Stomach smooth muscle (tissue), 2 donors: ENCODE results near the gene CDR2.

Experiments used
- H3K27ac ChIP-seq: one replicate; pipeline ENCODE4 v1.7.0; 2013; ENCODE audit warnings: mild to moderate bottlenecking, low read length, inconsistent platforms
- H3K27me3 ChIP-seq, 2 donors: one replicate each; pipeline ENCODE4 v1.7.0; 2013; ENCODE audit warnings: low read length in 2 of 2; ENCODE audit not compliant: insufficient read depth in 2 of 2, control insufficient read depth in 1 of 2
- H3K36me3 ChIP-seq, 2 donors: one replicate each; pipeline ENCODE4 v1.7.0; 2013; ENCODE audit warnings: low read length in 2 of 2; ENCODE audit not compliant: control insufficient read depth in 2 of 2, insufficient read depth in 2 of 2
- H3K4me1 ChIP-seq: one replicate; pipeline ENCODE4 v1.7.0; 2013; ENCODE audit warnings: low read length; ENCODE audit not compliant: control insufficient read depth, insufficient read depth
- H3K4me3 ChIP-seq, 2 donors: one replicate each; pipeline ENCODE4 v1.7.0; 2013; ENCODE audit warnings: low read length in 2 of 2
- H3K9ac ChIP-seq, 2 donors: one replicate each; pipeline ENCODE4 v1.7.0; 2013; ENCODE audit warnings: low read length in 2 of 2, mild to moderate bottlenecking in 1 of 2
- H3K9me3 ChIP-seq, 2 donors: one replicate each; pipeline ENCODE4 v1.7.0; 2013; ENCODE audit warnings: low read length in 2 of 2; ENCODE audit not compliant: control insufficient read depth in 2 of 2
- donor health status: healthy.
- donor health status: Pancreatic carcinoma.

CDR2 gene

DNA sequence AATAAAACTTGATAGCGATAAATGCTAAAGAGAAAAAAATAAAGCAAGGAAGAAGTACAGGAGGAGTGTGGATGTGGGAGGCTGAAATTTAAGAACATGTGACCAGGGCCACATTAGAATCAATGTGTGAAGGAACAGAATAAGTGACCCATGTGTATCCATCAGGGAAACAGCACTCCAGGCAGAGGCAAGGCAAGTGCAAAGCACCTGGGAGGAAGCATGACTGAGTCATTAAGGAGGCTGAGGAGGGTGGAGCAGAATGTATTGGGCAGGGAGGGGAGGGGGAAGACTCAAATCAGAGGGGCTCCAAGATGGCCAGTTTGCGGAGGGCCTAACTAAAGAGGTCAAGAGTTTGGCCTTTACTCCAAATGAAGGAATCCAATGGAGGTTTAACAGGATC is 8.0 kb downstream of the CDR2 start:
- Histone ChIP-seq H3K4me1 (peaks cover 18% of the 10 kb centered on the region), H3K9ac (no peak overlapping the region), H3K36me3 (peaks cover 15 to 19% of the 10 kb centered on the region in 2 donors), H3K9me3 (no peaks in the 10 kb centered on the region), H3K4me3 (no peak overlapping the region), H3K27me3 (no peaks in the 10 kb centered on the region), H3K27ac (no peak overlapping the region)

DNA sequence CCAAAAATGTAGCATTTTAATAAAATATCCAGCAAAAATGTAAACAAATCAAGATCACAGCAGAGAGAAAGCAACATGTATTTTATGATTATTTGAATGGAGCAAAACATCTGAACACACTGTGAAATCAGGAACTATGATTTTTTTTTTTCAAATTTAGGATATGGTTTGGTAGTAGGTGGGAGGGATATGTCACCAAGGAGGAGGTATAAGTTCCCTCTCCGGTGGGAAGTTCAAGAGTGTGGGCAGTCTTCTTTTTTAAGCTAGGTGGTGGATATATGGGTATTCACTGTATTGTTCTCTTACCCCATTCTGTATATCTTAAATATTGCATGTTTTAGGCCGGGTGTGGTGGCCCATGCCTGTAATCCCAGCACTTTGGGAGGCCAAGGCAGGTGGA is 10.2 kb downstream of the CDR2 start:
- peaks cover 12% of the 10 kb centered on the region for H3K4me1 ChIP-seq
- H3K27me3 ChIP-seq, result no peaks in the 10 kb centered on the region
- H3K9ac ChIP-seq, result no peak overlapping the region
- H3K27ac ChIP-seq, result no peak overlapping the region
- peaks cover 15 to 23% of the 10 kb centered on the region in 2 donors for H3K36me3 ChIP-seq
- no peak overlapping the region for H3K4me3 ChIP-seq
- no peaks in the 10 kb centered on the region for H3K9me3 ChIP-seq

DNA sequence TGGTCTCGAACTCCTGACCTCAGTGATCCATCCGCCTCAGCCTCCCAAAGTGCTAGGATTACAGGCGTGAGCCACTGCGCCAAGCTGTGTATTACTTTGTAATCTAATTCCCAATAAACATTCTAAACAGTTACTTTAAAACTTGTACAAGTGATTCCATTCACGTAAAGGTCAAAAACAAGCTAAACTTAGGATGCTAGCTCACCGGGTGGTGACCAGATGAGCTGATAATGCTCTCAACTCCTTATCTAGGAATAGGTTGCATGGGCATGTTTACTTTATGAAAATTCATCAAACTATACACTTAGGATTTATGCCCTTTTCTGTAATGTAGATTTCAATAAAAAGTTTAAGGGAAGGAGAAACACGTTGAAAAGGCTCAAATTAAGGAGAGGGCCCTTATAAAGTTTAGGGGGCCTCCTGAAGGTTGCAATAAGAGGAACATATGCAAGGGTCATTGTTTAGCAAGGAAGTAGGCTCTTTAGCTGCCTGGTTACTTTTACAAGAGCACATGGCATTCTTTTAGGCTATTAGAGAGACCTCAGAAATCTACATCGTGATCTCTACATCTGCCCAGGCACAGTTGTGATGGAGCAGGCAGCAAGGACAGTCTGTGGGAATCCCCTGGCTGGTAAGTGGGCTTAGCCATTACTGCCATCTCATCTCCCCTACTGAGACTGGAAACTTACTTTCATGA is 13.3 kb downstream of the CDR2 start:
- Histone ChIP-seq H3K27me3 (no peaks in the 10 kb centered on the region), H3K9me3 (no peaks in the 10 kb centered on the region), H3K27ac (no peak overlapping the region), H3K36me3 (peaks cover 19 to 23% of the 10 kb centered on the region in 2 donors), H3K9ac (no peak overlapping the region), H3K4me1 (peaks cover 3% of the 10 kb centered on the region), H3K4me3 (no peak overlapping the region)

DNA sequence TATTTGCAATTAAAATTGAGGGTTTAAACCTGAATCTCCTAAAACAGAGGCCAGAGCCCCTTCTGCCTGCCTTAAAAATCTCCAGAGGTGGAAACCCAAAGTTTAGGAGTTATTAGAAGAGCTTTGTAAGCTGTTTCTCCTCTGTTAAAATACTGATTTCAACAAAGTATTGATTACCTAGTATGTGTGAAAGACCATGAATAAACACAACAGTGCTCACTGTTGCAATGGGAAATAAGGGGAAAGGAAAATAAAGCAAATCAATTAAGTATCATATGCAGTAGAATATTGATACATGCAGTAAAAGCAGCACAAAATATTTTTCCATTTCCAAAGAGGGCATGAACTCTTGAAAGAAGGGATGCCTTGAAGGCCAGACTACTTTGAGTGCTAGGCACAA is 14.7 kb downstream of the CDR2 start:
- H3K36me3 ChIP-seq, result peaks cover 18 to 22% of the 10 kb centered on the region in 2 donors
- H3K27ac ChIP-seq, result no peak overlapping the region
- no peaks in the 10 kb centered on the region for H3K27me3 ChIP-seq
- no peak overlapping the region for H3K4me3 ChIP-seq
- H3K4me1 ChIP-seq, result peaks cover under 1% of the 10 kb centered on the region
- no peak overlapping the region for H3K9ac ChIP-seq
- no peaks in the 10 kb centered on the region for H3K9me3 ChIP-seq

DNA sequence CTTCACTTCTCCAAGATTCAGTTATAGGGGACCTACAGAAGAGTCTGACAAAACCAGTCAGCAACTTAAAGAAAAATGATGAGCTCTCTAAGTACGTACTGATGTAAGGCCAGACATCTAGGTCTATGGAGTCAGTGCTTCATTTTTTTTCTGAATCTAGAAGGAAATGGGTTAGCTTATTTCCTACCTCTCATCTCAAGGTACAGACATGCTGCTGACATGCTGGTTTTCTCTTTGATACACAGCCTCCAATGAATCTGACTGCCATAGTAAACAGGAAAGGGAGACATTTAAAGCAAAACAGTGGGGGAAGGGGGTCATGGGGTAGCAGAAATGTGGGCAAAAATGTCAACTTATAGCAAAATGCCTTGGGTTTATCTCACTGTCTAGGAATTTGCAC is 16.4 kb downstream of the CDR2 start:
- Histone ChIP-seq H3K9me3 (no peaks in the 10 kb centered on the region), H3K36me3 (peaks cover 3 to 12% of the 10 kb centered on the region in 2 donors), H3K9ac (no peak overlapping the region), H3K27me3 (no peaks in the 10 kb centered on the region), H3K4me3 (no peak overlapping the region), H3K27ac (no peak overlapping the region), H3K4me1 (peaks cover 6% of the 10 kb centered on the region)

DNA sequence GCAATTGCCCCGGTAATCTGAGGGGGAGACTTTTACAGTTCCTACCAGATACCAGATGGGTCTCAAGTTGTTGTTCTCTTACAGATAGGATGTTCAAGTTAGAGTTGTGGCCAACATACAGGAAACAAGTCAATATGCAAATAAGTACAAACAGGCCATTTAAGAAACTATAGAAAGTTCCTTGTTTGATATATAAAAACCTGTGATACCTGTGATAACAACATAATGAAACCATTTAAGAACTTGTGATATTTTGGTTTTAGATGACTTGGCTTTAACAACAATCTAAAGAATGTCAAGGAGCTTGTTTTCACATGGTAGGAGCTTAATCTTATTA is 16.8 kb downstream of the CDR2 start:
- H3K9ac ChIP-seq, result no peak overlapping the region
- peaks cover 3 to 13% of the 10 kb centered on the region in 2 donors for H3K36me3 ChIP-seq
- no peaks in the 10 kb centered on the region for H3K9me3 ChIP-seq
- no peaks in the 10 kb centered on the region for H3K27me3 ChIP-seq
- H3K4me3 ChIP-seq, result no peak overlapping the region
- peaks cover 10% of the 10 kb centered on the region for H3K4me1 ChIP-seq
- no peak overlapping the region for H3K27ac ChIP-seq

DNA sequence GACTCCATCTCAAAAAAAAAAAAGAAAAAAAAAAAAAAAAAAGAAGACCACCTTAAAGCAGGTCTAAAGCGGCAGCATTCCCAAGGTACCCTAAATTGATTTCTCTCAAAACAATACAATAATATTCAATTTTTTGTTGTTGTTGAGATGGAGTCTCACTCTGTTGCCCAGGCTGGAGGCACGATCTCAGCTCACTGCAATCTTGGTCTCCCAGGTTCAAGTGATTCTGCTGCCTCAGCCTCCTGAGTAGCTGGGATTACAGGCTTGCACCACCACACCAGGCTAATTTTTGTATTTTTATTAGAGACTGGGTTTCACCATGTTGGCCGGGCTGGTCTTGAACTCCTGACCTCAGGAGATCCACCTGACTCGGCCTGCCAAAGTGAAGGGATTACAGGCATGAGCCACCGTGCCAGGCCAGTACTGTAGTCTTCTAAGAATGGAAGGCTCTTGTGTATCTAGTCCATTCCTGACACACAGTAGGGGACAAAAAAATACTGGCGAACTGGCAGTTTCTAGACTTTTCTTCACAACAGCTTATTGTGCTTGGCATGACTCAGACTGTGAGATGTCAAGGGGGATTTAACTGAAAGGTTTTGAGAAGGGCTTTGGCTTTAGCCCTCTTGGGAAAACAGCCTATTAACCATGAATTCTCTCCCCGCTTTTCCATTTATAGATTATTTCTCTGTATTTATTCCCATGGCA is 17.3 kb downstream of the CDR2 start:
- no peak overlapping the region for H3K4me3 ChIP-seq
- peaks cover 4 to 12% of the 10 kb centered on the region in 2 donors for H3K36me3 ChIP-seq
- no peak overlapping the region for H3K27ac ChIP-seq

DNA sequence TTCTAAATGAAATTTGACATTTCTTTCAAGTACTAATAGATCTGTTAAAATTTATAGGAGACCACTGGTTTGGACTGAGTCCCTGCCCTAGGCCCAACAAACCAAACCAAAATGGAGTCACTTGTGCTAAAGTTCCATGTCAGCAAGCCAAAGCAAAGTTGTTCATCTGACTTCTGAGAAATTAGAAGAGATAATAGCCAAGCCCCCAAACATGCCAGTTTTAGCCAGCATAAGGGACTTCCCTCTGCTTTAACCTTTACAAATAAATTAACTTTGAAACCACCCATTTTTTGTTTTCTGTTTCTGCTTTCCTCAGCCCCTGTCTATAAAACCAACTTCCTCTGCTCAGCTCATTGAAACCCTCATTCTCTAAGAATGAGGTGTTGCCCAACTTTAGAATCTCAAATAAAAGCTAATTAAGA is 18.9 kb downstream of the CDR2 start:
- H3K4me1 ChIP-seq, result peaks cover 11% of the 10 kb centered on the region
- no peaks in the 10 kb centered on the region for H3K27me3 ChIP-seq
- H3K27ac ChIP-seq, result no peak overlapping the region
- H3K9me3 ChIP-seq, result no peaks in the 10 kb centered on the region
- no peak overlapping the region for H3K9ac ChIP-seq
- peaks cover 6 to 8% of the 10 kb centered on the region in 2 donors for H3K36me3 ChIP-seq
- H3K4me3 ChIP-seq, result no peak overlapping the region

More for the DNA sequence above, 17.3 kb downstream of the CDR2 start:
- no peak overlapping the region for H3K9ac ChIP-seq
- no peaks in the 10 kb centered on the region for H3K9me3 ChIP-seq
- peaks cover 11% of the 10 kb centered on the region for H3K4me1 ChIP-seq
- H3K27me3 ChIP-seq, result no peaks in the 10 kb centered on the region

DNA sequence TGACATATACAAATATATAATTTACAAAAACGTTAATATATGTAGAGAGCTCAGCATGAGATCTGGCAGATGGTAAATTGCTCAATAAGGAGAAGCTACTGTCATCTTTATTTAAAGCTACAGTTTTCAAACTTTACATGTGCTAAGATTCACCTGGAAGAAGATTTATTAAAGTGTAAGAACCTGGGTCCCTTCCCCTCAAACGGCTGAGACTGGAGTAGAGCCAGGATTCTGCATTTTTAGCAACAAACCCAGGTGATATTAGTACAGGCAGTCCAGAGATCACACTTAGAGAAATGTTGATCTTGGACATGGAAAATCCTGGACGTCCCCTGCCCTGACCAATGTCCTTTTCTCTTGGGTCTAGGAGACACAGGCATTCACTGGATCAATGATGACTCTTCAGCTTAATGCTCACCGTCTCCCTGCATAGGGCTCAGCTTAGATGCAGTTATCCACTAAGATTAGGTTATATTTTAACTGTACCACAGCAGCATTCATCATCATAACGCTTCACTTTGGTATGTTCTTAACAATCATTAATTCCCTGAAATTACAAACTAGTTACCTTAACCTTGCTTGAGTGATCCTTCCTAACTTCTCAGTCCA is 20.4 kb downstream of the CDR2 start:
- H3K9me3 ChIP-seq, result no peaks in the 10 kb centered on the region
- no peak overlapping the region for H3K4me3 ChIP-seq
- peaks cover 11% of the 10 kb centered on the region for H3K4me1 ChIP-seq
- H3K27me3 ChIP-seq, result no peaks in the 10 kb centered on the region
- H3K27ac ChIP-seq, result no peak overlapping the region
- no peak overlapping the region for H3K9ac ChIP-seq
- peaks cover 9 to 15% of the 10 kb centered on the region in 2 donors for H3K36me3 ChIP-seq

DNA sequence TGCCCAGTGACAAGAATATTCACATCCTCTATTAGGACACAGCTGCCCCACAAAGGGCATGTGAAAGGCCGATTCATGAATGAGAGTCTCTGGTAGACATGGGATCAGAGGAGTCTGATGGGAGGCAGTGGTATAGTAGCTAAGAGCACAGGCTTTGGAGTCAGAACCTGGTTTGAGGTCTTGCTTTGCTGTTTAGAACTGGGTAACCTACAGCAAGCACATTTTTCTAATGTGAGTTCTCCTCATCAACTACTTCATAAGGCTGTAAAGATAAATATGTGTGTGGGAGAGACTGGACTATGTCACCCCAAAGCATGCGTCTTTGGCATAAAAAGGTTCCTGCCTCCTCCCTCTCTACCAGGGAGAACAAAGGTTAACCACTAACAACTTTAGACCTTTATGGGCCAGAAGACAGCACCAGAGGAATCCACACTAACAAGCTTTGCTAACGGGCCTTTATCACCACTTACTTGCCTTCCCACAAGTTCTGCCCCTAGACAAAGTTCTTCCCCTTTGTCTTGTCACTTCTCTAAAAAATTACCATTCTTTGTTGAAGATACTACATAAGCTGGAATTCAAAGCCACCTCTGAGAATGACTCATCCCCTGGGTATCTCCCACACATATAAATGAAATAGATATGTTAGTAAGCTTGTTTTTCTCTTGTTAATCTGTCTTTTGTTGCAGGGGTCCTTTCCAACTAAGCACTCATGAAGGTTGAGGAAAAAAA is 21.1 kb downstream of the CDR2 start:
- peak overlapping the region in 1 of 2 donors; percentile 36 for H3K9ac ChIP-seq
- no peak overlapping the region for H3K27ac ChIP-seq
- no peaks in the 10 kb centered on the region for H3K9me3 ChIP-seq
- no peaks in the 10 kb centered on the region for H3K27me3 ChIP-seq
- peaks cover 11% of the 10 kb centered on the region for H3K4me1 ChIP-seq
- peak overlapping the region in 1 of 2 donors; percentile 44 for H3K4me3 ChIP-seq
- peaks cover 15 to 22% of the 10 kb centered on the region in 2 donors for H3K36me3 ChIP-seq
